ENCODE data around the gene ALKBH1. TPM values are rescaled to one million over a fixed set of nuclear protein-coding genes. Genes with fewer than 3 reads are reported as not detected.

The ALKBH1 gene
- total RNA-seq, 4 donors from 2014 or later, result 9.7 to 12.7 (median 11.3) TPM

GRCh38 chr14:77722301-77722700 is 14.5 kb upstream of the ALKBH1 start:
- Histone ChIP-seq H3K27me3 (no peaks in the 10 kb centered on the region), H3K4me3 (no peak overlapping the region), H3K9me3 (no peaks in the 10 kb centered on the region), H3K4me1 (no peaks in the 10 kb centered on the region), H3K36me3 (peaks cover 6 to 100% of the 10 kb centered on the region in 2 donors), H3K27ac (no peak overlapping the region)
- no peak for ATAC-seq
- TF ChIP-seq POLR2A (IDR thresholded peaks at IDR 0.05) (no peak), CTCF (IDR thresholded peaks at IDR 0.05) (no peak), POLR2AphosphoS5 (IDR thresholded peaks at IDR 0.05) (no peak), EP300 (IDR thresholded peaks at IDR 0.05) (no peak)
- WGBS, 2 donors (ENCODE audit: low coverage in 1 of 2), result 91 to 95% methylated on average over 3 of the region's 3 CpGs

- no peak for TF ChIP-seq EP300 (IDR thresholded peaks at IDR 0.05)
- Histone ChIP-seq H3K4me3 (no peak overlapping the region), H3K27ac (no peak overlapping the region), H3K27me3 (no peaks in the 10 kb centered on the region), H3K36me3 (peaks cover 9 to 100% of the 10 kb centered on the region in 2 donors), H3K4me1 (no peaks in the 10 kb centered on the region), H3K9me3 (no peaks in the 10 kb centered on the region)
- no peak for ATAC-seq
- WGBS, 2 donors (ENCODE audit: low coverage in 1 of 2), result 83 to 90% methylated on average over 4 of the region's 5 CpGs
Measured at GRCh38 chr14:77721437-77721836, 13.6 kb upstream of the ALKBH1 start.

- Histone ChIP-seq H3K9me3 (no peaks in the 10 kb centered on the region), H3K36me3 (peaks cover 9 to 99% of the 10 kb centered on the region in 2 donors), H3K4me3 (no peak overlapping the region), H3K4me1 (no peaks in the 10 kb centered on the region), H3K27ac (no peak overlapping the region), H3K27me3 (no peaks in the 10 kb centered on the region)
- ATAC-seq, result no peak
- TF ChIP-seq POLR2AphosphoS5 (IDR thresholded peaks at IDR 0.05), result no peak
- TF ChIP-seq POLR2A (IDR thresholded peaks at IDR 0.05), result no peak
- no peak for TF ChIP-seq EP300 (IDR thresholded peaks at IDR 0.05)
- TF ChIP-seq CTCF (IDR thresholded peaks at IDR 0.05), result no peak
- WGBS, 2 donors (ENCODE audit: low coverage in 1 of 2), result 76% methylated on average over 5 of the region's 5 CpGs; no CpG with 5 or more reads in 1 of the 2 donors
Measured at GRCh38 chr14:77717608-77718305, 9.9 kb upstream of the ALKBH1 start.

- peaks cover 0 to 10% (median 0%) of the 10 kb centered on the region in 3 donors for H3K4me1 ChIP-seq
- H3K27me3 ChIP-seq, result no peaks in the 10 kb centered on the region
- no peak overlapping the region for H3K27ac ChIP-seq
- 85 to 87% methylated on average over 6 of the region's 6 CpGs for WGBS, 2 donors (ENCODE audit: low coverage in 1 of 2)
- no peaks in the 10 kb centered on the region for H3K9me3 ChIP-seq
- no peak for ATAC-seq
- peaks cover 9 to 99% of the 10 kb centered on the region in 2 donors for H3K36me3 ChIP-seq
- no peak overlapping the region for H3K4me3 ChIP-seq
- no peak for TF ChIP-seq POLR2AphosphoS5 (IDR thresholded peaks at IDR 0.05)
- no peak for TF ChIP-seq POLR2A (IDR thresholded peaks at IDR 0.05)
- TF ChIP-seq CTCF (IDR thresholded peaks at IDR 0.05), result no peak
- TF ChIP-seq EP300 (IDR thresholded peaks at IDR 0.05), result no peak
Measured at GRCh38 chr14:77714926-77715325, 7.1 kb upstream of the ALKBH1 start.

GRCh38 chr14:77710364-77710763 is 2.5 kb upstream of the ALKBH1 start:
- H3K27me3 ChIP-seq, result no peaks in the 10 kb centered on the region
- no peak overlapping the region for H3K27ac ChIP-seq
- 76 to 78% methylated on average over 2 of the region's 2 CpGs for WGBS, 2 donors (ENCODE audit: low coverage in 1 of 2)
- ATAC-seq, result no peak
- no peaks in the 10 kb centered on the region for H3K9me3 ChIP-seq
- peaks cover 0 to 57% of the 10 kb centered on the region in 2 donors for H3K36me3 ChIP-seq
- H3K4me3 ChIP-seq, result no peak overlapping the region
- TF ChIP-seq EP300 (IDR thresholded peaks at IDR 0.05), result no peak
- no peak for TF ChIP-seq POLR2AphosphoS5 (IDR thresholded peaks at IDR 0.05)
- TF ChIP-seq POLR2A (IDR thresholded peaks at IDR 0.05), result no peak
- TF ChIP-seq CTCF (IDR thresholded peaks at IDR 0.05), result no peak
- peaks cover 12 to 46% (median 19%) of the 10 kb centered on the region in 3 donors for H3K4me1 ChIP-seq
